NCI-H748 (cell line): ENCODE data around the gene CPXM1.
A peak's percentile ranks its signal among the peaks of the same experiment; 100 is the strongest.

ENCODE experiments used
- DNase-seq: peaks from one replicate; lab custom pipeline; 2025; ENCODE audit not compliant: unreplicated experiment; lab: John Stamatoyannopoulos, UW

CPXM1 gene

DNA sequence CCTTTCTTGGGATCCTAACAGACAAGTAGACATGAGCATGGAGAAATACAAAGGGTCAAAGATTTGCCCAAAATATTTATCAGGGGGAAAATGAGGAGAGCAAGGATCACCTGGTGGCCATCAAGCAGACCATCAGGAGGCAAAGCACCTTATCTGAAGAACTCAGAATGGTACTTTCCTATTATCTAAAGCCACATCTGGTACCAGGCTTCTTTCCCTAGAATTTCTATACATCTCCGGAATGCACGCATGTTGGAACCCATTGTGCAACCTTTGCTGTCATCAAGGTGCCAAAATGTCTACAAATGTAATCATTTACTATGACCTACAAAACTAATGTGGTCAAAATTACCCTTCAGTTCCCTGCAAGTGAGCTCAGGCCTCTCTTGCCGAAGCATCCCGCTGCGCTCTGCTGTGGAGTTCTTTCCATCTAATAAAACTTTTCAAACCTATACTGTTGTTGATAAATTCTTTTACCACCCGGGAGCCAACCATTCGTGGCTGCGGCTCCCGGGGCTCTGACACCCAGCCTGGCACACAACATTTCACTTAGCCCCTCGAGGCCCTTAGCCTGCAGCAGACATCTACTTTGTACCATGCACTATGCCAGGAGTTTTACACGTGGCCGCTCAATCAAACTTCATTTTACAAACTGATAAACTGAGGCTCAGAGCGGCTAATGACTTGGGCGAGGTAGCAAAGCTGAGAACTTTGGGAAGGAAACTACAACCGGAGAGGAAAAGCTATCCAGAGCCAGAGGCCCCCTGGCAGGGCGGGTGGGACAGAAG is 3.8 kb upstream of the CPXM1 start:
- DNase-seq, result no peak

- DNase-seq, result no peak
Observed at GRCh38 chr20:2801286-2801728, 880 bp upstream of the CPXM1 start.

GRCh38 chr20:2799688-2800520 is 523 bp downstream of the CPXM1 start:
- DNase-seq, result peak; percentile 61

GRCh38 chr20:2799271-2799670 is 1.2 kb downstream of the CPXM1 start:
- no peak for DNase-seq

- DNase-seq, result no peak
Observed at GRCh38 chr20:2798814-2799213, 1.6 kb downstream of the CPXM1 start.

GRCh38 chr20:2798095-2798805 is 2.2 kb downstream of the CPXM1 start:
- DNase-seq, result no peak

DNA sequence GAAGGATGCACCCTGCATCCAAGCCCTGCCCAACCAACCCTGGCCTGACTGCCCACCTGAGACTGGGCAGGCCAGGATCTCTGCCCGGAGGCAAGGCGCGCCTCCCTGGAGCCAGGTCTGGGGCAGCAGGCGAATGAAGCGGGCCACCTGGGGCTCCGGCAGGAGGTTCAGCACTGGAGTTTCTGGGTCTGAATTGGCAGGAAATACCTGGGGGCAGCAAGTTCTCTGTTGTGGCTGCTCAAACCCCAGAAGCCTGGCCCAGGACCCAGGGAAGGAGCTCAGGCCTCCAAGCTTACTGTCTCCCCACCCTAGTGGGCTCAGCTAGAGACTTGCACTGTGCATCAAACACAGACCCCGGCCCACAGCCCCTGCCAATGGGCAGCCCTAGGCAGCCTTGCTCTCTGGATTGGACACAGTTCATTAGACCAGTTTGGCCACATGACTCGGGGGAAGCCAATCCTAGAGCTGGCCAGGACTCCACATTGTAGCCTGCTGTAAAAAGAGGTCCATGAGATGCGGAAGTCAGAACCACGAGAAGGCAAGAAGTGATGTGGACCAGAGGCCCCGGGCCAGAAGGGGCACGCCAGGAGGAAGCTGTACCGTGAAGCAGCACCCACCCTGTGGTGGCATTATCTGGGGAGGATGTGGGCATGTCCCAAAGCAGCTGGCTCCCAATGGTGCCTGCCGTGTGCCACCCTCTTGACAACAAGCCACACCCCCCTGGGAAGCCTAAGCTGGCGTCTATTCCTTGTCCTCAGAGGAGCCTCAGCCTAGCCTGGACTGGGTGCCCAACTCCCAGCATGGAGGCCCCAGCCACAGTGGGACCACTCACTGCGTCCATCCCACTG is 3.1 kb downstream of the CPXM1 start:
- no peak for DNase-seq

- no peak for DNase-seq
Observed at GRCh38 chr20:2796011-2796660, 4.3 kb downstream of the CPXM1 start.

GRCh38 chr20:2795451-2795850 is 5.0 kb downstream of the CPXM1 start:
- no peak for DNase-seq

DNA sequence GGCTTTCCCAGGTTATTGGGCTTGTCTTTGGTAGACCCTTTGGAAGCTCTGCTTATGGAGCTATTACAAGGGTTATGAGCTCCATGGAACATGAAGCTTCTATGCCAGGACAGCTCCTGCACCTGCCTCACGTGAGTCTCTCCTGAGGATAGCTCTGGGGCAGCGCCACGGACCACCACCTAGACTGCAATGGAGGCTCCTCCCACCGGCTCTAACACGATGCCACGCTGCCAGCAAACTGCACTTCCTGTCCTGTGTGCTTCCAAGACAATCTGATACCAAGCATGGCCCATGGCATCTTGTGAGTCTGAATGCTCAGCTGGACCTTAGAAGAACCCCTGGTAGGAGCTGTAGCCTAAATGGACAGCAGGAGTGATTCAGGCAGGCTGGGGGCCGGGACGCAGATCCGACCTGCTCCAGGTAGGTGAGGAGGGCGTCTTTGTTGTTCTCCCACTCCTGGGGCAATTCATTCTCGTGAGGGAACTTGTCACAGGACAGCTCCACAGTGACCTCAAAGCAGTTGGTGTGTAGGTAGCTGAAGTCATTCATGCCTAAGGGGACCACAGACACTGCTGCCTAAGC is 5.5 kb downstream of the CPXM1 start:
- peak; percentile 43 for DNase-seq

GRCh38 chr20:2794202-2794748 is 6.2 kb downstream of the CPXM1 start:
- DNase-seq, result no peak

GRCh38 chr20:2793471-2793870 is 7.0 kb downstream of the CPXM1 start:
- no peak for DNase-seq

- no peak for DNase-seq
Observed at GRCh38 chr20:2783908-2784566, 16.4 kb downstream of the CPXM1 start.

- no peak for DNase-seq
Observed at GRCh38 chr20:2780948-2781347, 19.5 kb downstream of the CPXM1 start.

GRCh38 chr20:2778602-2779321 is 21.7 kb downstream of the CPXM1 start:
- no peak for DNase-seq

GRCh38 chr20:2775139-2775538 is 25.3 kb downstream of the CPXM1 start:
- no peak for DNase-seq

GRCh38 chr20:2773812-2774211 is 26.6 kb downstream of the CPXM1 start:
- no peak for DNase-seq

DNA sequence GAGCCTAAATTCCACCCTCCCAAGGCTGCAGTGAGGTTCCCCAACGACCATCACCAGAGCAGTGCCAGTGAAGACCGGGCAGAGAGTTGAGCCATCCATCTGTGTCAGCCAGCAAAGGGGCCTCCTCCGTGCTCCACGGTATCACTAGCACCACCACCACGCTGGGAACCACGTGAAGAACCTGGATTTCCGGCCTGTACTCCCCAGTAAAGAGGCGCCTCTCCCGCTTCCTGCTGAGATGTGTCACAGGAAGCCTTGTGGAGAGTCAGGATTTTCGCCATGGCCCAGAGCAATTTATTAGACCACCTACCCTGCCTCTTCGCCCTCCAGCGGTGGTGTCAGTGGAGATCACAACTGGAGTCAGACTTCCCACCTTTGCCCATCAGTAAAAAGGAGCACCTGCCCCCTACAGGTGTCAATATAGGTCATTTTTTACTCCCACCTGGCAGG is 28.8 kb downstream of the CPXM1 start:
- DNase-seq, result no peak
